ENCODE results near the gene DNAJC4.
A peak's percentile ranks its signal among the peaks of the same experiment; 100 is the strongest.

DNAJC4 gene

DNA sequence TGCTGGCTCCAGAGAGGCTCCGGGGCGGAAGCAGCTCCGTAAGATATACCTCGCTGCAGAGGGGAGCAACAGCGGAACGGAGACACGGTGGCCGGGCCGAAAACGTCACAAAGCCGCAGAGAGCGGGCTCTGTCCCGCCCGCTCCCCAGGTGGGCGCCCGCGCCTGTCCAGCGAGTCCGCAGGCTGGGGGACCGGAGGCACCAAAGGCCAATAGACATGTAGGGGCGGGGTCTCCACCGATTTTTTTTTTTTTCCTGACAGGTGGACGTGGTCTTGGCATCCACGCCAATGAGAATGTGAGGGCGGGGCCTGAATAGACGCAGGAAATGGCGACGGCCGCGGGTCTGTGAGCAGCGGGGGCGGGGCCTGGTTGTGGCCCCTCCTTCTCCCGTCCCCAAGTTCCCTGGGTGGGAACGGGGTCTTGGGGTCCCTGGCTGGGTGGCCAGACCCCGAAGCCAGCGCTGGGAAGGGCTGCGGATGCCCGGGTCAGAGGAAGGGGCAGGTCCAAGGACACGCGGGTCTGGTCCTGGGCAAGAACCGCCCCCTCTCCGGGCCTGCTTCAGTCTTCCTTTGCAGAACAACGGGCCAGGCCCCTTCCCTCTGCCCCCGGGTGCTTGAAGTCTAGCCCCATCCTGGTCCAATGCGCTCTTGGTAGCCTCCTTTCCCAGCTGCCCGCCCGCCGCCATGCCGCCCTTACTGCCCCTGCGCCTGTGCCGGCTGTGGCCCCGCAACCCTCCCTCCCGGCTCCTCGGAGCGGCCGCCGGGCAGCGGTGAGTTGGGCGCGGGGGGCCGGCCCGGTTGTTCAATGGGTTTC lies at the start of gene DNAJC4:
Gene DNAJC4, plus strand, starts transcription at position 378 of the 814 bp plus-strand sequence. Its CDS starts 307 bp downstream, at position 685.
- DNase-seq: peak; percentile 96

DNA sequence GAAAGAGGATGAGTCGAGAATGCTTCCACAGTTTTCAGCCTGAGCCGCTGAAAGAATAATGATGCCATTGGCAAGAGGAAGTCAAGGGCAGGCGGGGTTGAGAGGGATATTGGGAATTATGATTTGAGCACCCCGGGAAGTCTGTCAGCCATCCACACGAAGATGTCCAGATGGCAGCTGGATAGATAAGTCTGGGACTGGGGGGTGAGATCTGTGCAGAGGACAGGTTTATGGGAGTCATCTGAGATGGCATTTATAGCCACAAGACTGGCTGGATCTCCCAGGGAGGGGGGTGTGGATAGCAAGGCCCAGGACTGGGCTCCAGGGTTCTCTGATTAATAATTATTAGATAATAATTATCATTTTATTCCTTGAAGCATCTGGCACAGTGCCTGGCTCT lies 49.5 kb upstream of the DNAJC4 start:
- no peak for DNase-seq

- DNase-seq: peak; percentile 9
Measured at GRCh38 chr11:64181506-64182411, 48.6 kb upstream of the DNAJC4 start.

DNA sequence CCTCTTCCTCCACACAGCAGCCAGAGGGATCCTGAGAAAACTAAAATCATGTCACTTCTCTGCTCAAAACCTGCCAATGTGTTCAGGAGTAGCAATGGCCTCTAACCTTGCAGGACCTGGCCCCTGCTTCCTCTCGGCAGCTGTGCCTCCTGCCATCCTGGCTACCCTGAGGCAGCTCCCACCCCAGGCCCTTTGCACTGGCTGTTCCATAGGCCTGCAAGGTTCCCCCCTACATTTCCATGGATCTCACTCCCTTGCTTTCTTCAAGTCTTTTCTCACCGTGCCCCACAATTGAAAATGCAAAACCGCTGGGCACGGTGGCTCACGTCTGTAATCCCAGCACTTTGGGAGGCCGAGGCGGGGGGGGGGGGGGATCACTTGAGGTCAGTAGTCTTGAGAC lies 46.5 kb upstream of the DNAJC4 start:
- DNase-seq: no peak

- DNase-seq: peak; percentile 55
Measured at GRCh38 chr11:64185175-64185692, 45.1 kb upstream of the DNAJC4 start.

GRCh38 chr11:64185693-64186491 lies 44.5 kb upstream of the DNAJC4 start, which contains the start of gene STIP1:
STIP1 (plus strand) TSS chr11:64186171; CDS start chr11:64186262, 91 bp downstream.
- peak; percentile 100 for DNase-seq

DNA sequence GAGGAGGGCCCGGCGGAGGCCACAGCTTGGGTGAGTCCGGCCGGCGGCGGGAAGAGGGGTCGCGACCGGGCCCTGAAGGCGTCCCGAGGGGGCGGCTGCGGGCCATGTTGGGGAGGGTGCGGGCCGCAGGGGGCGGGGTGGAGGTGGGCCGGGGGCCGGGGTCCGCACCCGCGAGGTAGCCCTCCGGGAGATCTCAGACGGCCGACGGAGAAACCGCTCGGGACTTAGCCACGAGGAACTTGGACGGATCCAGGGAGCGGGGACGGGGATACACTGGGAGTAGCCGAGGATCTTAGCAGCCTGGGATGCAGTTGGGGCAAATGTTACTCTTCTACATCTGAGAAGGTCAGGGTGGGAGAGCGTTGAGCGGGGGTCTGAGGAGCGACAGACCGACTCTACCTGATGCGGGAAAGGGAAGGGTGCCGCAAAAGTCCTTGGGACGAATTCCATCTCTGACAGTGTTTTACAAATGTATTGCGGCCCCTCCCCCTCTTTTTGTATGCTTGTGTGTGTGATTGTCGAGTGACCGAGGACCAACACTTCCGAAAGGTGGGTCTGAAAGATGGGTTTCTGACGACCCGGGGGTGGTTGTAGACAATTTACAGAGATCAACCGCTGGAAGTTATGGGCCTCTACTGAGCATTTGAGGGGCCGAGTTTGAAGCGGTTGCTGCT lies 43.7 kb upstream of the DNAJC4 start:
- DNase-seq: no peak

- no peak for DNase-seq
Measured at GRCh38 chr11:64192434-64192833, 37.9 kb upstream of the DNAJC4 start.

DNA sequence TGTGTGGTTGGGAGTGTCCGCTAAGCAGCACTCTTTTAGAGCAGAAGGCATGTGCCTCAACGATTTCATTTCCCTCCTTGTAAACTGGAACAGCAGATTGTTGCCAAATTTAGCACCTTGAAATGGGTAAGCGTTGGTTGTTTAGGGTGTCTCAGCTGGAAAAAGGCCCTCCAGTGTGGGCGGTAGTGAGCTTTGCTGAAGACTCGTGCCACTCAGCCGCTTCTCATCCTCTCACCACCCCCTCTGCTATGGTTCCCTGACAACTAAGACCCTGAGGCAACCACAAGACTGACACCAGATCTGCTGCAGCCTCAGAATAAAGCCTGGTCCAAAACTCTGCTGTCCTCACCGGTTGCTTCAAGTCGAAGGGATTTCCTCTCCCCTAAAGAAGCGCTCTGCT lies 33.7 kb upstream of the DNAJC4 start:
- no peak for DNase-seq

GRCh38 chr11:64198511-64198910 lies 31.8 kb upstream of the DNAJC4 start:
- DNase-seq: no peak

- no peak for DNase-seq
Measured at GRCh38 chr11:64201543-64201942, 28.8 kb upstream of the DNAJC4 start.

DNA sequence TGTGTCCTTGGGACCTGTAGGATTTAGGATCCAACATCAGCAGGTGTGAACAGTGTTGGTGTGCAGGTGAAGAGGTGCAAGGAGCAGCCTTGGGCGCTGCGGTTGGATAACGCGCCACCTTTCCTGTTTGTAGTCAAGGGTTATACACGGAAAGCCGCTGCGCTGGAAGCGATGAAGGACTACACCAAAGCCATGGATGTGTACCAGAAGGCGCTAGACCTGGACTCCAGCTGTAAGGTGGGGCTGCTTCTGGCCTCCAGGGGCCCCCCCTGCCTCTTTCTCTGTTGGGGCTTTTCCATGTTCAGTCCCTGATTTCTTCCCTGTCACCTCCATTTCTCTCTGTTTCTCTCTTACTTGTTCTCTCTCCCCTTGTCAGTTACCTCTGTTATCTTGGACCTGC lies 27.4 kb upstream of the DNAJC4 start:
- DNase-seq: no peak

DNA sequence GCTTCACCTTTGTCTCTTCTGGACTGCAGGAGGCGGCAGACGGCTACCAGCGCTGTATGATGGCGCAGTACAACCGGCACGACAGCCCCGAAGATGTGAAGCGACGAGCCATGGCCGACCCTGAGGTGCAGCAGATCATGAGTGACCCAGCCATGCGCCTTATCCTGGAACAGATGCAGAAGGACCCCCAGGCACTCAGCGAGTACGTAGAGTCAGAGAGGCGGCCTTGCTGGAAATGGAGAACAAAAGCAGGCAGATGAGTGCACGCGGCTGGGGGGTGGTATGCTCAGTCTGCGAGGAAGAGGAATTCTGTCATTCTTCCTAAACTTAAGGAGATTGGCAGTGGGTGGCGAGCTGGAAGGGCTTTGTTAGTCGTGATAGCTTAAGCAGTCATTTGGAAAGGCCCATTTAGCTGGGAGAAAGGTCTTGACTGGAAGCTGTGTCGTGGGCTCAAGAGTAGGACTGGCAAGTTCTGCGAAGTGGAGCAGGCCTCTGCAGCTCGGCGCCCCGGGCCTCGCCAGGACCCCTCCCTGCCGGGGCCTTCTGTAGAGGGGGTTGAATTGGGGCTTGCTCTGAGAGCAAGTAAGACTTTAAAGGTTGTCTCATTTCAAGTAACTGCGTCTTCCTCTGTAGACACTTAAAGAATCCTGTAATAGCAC lies 26.8 kb upstream of the DNAJC4 start:
- DNase-seq: no peak

- DNase-seq: no peak
Measured at GRCh38 chr11:64204080-64204440, 26.3 kb upstream of the DNAJC4 start.

DNA sequence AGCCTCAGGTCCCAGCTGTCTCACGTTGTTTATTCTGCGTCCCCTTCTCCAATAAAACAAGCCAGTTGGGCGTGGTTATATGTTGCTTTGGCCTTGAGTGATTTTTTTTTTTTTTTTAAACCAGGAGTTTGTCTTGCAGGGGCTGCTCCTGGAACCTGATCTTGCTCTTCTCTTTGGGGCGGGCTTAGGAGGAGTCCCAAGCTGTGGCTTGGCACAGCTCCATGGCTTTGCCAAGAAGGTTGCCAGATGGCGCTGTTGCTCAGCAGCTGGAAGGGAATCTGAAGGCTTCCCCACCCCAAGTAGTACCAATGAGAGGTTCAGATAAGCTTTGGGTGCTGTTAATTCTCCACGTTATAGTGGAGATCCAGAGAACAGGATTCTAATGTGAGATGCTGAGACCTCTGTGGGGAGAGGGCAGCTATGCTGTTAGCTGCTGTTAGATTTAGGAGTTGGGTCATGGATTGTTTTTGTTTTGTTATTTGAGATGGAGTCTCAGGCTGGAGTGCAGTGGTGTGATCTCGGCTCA lies 25.8 kb upstream of the DNAJC4 start:
- DNase-seq: peak; percentile 73

GRCh38 chr11:64206457-64207255 lies 23.7 kb upstream of the DNAJC4 start, which contains the start of gene FERMT3:
FERMT3 (plus strand) TSS chr11:64206721; CDS start chr11:64207365, 644 bp downstream.
- DNase-seq: no peak

GRCh38 chr11:64207256-64208085 lies 22.9 kb upstream of the DNAJC4 start:
- no peak for DNase-seq

- DNase-seq: no peak
Measured at GRCh38 chr11:64208086-64208795, 22.1 kb upstream of the DNAJC4 start.
